Stimulated activated memory B cell treated with anti-CD40 and anti-IgM and Interleukin-4, amounts not matched to agents 10 μg/mL and 1 μg/mL and 100 μg/mL, for 72 hours (primary cell): ENCODE data around the gene NRIP1.
"Not testable (repeated sequence)": the region's sequence is repeated elsewhere in the genome, so short reads cannot be mapped to it uniquely, and the experiment has no call there.

Source experiments
- ATAC-seq: fragments of 150-1000 bp; cut with Tn5 transposase; 2 replicates; pipeline ENCODE4 v1.10.0; 2021
- H3K27ac Mint-ChIP-seq: one replicate; pipeline ENCODE4 v1.8.0; 2022; ENCODE audit warnings: mild to moderate bottlenecking, mixed read lengths
- H3K27me3 Mint-ChIP-seq: one replicate; pipeline ENCODE4 v1.8.0; 2022; ENCODE audit warnings: mixed read lengths
- H3K36me3 Mint-ChIP-seq: one replicate; pipeline ENCODE4 v1.8.0; 2022; ENCODE audit warnings: mixed read lengths
- H3K4me1 Mint-ChIP-seq: one replicate; pipeline ENCODE4 v1.8.0; 2022; ENCODE audit warnings: mixed read lengths
- H3K4me3 Mint-ChIP-seq: one replicate; pipeline ENCODE4 v1.8.0; 2022; ENCODE audit warnings: mild to moderate bottlenecking, moderate library complexity, mixed read lengths
- H3K9me3 Mint-ChIP-seq: one replicate; pipeline ENCODE4 v1.8.0; 2022; ENCODE audit warnings: mixed read lengths

The NRIP1 gene

DNA sequence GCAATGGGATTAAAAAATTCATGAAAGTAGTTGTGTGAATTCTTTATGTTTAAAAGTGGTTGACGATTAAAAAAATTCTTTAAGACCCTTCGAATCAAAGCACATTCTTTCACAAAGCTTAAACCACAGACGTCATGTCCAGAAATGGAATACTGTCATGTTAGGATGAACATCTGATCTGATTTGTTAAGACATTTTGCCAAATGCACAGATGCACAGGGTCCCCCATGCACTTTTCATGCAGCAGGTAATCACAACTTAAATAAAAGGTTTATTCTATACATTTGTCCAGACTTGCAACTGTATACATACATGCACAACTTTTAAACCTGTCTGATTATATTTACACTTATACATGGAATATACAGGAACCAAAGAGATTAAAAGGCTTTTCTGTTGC lies 103.3 kb downstream of the NRIP1 start:
- no peak for ATAC-seq
- Mint-ChIP-seq H3K4me3 (no peak overlapping the region), H3K36me3 (peaks cover 12% of the 10 kb centered on the region), H3K4me1 (no peaks in the 10 kb centered on the region), H3K9me3 (no peaks in the 10 kb centered on the region), H3K27ac (no peak overlapping the region), H3K27me3 (no peaks in the 10 kb centered on the region)

DNA sequence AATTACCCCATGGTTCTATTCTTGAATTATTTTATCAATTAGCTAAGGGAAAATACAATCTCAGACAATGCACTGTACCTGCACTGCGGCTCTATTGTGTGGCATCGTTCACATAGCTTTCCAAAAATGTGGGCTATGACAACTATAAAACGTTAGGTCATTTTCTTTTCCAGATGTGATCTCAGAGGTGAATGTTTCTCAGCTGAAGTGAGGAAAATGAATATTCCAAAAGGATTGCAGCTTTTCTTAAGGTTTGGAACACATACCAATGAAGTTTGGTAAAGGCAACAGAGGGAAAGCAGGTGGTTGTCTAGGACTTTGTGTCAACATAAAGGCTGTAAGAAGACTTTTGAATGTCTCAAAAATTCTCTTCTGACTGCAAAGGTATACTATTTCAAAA lies 105.5 kb downstream of the NRIP1 start:
- no peaks in the 10 kb centered on the region for H3K27me3 Mint-ChIP-seq
- H3K4me1 Mint-ChIP-seq, result no peaks in the 10 kb centered on the region
- no peak overlapping the region for H3K27ac Mint-ChIP-seq
- no peak for ATAC-seq
- H3K9me3 Mint-ChIP-seq, result no peaks in the 10 kb centered on the region
- H3K4me3 Mint-ChIP-seq, result no peak overlapping the region
- H3K36me3 Mint-ChIP-seq, result no peaks in the 10 kb centered on the region

DNA sequence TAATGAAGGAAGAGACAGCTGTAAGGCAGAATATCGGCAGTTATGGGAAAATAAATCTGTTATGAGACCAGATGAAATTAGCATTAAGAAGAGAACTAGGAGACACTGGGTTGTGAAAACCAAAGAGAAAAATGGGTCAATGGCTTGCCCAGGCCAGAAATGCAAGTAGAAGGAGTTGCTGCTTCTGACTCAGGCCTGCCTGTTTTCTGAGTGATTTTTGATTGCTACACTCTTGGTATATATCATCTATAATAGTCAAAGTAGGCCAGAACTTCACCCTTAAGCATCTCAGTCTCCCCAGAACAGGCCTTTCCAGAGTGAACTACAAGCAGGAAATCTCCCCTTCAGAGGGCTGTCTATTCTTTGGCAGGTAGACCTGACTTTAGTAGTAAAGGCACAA lies 107.0 kb downstream of the NRIP1 start:
- no peaks in the 10 kb centered on the region for H3K4me1 Mint-ChIP-seq
- H3K27ac Mint-ChIP-seq, result no peak overlapping the region
- no peaks in the 10 kb centered on the region for H3K36me3 Mint-ChIP-seq
- H3K4me3 Mint-ChIP-seq, result no peak overlapping the region
- no peaks in the 10 kb centered on the region for H3K27me3 Mint-ChIP-seq
- no peaks in the 10 kb centered on the region for H3K9me3 Mint-ChIP-seq
- no peak for ATAC-seq

DNA sequence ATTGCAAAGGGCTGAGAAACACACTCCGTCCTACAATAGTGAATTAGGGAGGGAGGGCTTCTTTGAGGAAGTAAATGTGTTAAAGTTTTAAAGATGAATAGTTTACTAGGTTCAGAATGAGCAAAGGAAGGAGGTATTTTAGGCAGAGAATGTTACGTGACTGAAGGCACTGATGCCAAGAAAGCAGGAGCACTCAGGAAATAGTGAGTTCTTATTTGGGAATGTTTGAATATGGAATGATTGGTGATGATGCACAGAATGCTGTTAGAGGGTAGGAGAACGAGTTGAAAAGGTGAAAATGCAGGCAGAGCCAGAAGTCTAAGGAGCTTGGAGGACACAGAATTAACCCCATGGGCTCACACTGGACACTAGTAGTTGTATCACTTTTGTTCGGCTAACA lies 108.0 kb downstream of the NRIP1 start:
- Mint-ChIP-seq H3K4me1 (no peaks in the 10 kb centered on the region), H3K27ac (no peak overlapping the region), H3K27me3 (no peaks in the 10 kb centered on the region), H3K4me3 (no peak overlapping the region), H3K36me3 (no peaks in the 10 kb centered on the region), H3K9me3 (no peaks in the 10 kb centered on the region)
- no peak for ATAC-seq

DNA sequence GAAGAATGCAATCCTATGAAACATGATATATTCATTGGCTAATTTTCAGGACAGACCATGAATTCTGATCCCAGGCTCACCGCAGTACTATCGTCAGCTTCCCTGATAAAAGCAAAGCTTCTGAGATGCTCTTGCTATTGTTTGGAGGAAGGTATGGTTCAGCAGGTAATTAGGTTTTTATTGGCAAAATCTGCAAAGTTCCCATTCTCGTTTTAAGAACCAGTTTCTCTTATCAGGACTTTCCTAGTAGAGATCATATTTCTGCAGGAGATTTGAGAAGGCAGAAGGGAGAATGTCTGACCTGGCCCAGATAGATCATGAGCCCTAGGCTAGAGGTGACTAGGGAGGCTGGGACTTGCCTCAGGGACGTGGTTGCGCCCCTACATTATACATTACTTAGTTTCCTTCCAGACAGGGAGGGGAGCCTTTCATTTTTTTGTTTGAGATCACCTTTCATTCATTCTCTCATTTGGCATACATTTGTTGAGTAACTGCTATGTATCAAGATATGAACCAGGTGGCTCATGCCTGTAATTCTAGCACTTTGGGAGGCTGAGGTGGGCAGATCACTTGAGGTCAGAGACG lies 108.8 kb downstream of the NRIP1 start:
- no peaks in the 10 kb centered on the region for H3K36me3 Mint-ChIP-seq
- no peak overlapping the region for H3K27ac Mint-ChIP-seq
- no peak for ATAC-seq
- no peak overlapping the region for H3K4me3 Mint-ChIP-seq
- H3K9me3 Mint-ChIP-seq, result no peaks in the 10 kb centered on the region
- H3K4me1 Mint-ChIP-seq, result no peaks in the 10 kb centered on the region
- no peaks in the 10 kb centered on the region for H3K27me3 Mint-ChIP-seq

GRCh38 chr21:14952916-14953315 lies 111.9 kb downstream of the NRIP1 start:
- Mint-ChIP-seq H3K27ac (no peak overlapping the region), H3K4me1 (no peaks in the 10 kb centered on the region)

DNA sequence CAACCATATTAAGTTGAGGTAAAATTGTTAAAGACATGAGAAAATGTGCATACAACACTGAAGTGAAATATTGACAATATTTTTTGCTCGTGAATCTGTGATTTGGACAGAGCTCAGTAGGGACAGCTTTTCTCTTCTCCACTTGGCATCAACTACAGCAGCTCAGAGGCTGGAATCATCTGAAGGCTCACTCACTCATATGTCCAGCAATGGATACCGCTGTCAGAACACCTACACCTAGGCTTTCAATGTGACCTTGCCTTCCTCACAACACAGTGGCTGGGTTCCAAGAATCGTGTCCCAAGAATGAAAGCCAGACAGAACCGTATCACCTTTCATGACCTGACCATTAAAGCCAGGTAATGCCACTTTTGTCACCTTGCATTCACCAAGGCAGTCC lies 115.2 kb downstream of the NRIP1 start:
- peaks cover 6% of the 10 kb centered on the region for H3K36me3 Mint-ChIP-seq
- no peak overlapping the region for H3K4me3 Mint-ChIP-seq
- no peaks in the 10 kb centered on the region for H3K4me1 Mint-ChIP-seq
- H3K9me3 Mint-ChIP-seq, result peaks cover 3% of the 10 kb centered on the region
- H3K27ac Mint-ChIP-seq, result no peak overlapping the region
- ATAC-seq, result no peak
- no peaks in the 10 kb centered on the region for H3K27me3 Mint-ChIP-seq

More at GRCh38 chr21:14952916-14953315, 111.9 kb downstream of the NRIP1 start:
- Mint-ChIP-seq H3K36me3 (peaks cover 6% of the 10 kb centered on the region), H3K9me3 (peaks cover 3% of the 10 kb centered on the region), H3K27me3 (no peaks in the 10 kb centered on the region), H3K4me3 (no peak overlapping the region)
- no peak for ATAC-seq

DNA sequence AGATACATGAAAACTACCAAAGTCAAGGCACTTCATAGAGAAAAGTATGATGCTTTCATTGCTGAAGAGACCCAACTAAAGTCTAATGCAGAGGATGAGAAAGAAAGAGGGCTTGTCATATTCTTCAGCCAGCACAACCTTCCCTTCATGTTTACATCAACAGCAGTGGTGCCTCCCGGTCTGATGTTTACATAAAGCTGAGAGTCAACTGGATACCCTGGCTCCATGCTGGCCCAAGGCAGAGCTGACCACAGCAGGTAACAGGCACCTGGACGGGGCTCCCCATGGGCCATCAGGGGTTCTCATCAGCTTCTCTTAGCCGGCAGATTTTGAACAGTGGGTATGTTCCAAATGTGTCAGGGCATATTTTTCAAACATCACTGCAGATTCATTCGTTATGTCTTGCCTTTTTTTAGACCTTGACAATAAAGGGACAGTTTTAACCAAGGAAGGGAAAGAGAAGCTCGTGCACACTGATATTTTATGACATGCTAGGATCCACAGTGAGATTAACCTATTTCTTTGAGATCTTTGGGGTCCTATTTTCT lies 117.1 kb downstream of the NRIP1 start:
- H3K4me1 Mint-ChIP-seq, result no peaks in the 10 kb centered on the region
- no peak for ATAC-seq
- H3K9me3 Mint-ChIP-seq, result peaks cover 3% of the 10 kb centered on the region

DNA sequence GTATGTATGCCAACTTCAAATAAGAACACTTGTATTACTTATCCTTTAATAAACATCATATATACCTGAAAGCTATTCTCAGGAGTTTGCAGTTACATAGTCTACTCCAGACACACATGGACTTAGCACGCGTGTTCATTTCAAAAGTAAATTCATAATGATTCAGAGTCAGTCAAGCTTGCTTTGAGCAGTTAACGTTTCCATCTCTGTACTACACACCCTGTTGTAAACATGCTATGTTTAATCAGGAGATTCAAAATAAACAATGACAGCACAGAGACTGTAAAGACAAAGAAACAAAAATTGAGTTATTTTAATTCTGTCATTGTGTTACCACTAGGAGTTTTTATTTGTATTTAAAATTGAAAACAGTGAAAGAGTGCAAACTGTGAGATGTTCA lies 119.6 kb downstream of the NRIP1 start:
- Mint-ChIP-seq H3K4me3 (no peak overlapping the region), H3K27ac (no peak overlapping the region)
- ATAC-seq, result no peak

More for the DNA sequence above, 117.1 kb downstream of the NRIP1 start:
- Mint-ChIP-seq H3K4me3 (no peak overlapping the region), H3K27me3 (no peaks in the 10 kb centered on the region), H3K27ac (no peak overlapping the region), H3K36me3 (peaks cover 6% of the 10 kb centered on the region)

DNA sequence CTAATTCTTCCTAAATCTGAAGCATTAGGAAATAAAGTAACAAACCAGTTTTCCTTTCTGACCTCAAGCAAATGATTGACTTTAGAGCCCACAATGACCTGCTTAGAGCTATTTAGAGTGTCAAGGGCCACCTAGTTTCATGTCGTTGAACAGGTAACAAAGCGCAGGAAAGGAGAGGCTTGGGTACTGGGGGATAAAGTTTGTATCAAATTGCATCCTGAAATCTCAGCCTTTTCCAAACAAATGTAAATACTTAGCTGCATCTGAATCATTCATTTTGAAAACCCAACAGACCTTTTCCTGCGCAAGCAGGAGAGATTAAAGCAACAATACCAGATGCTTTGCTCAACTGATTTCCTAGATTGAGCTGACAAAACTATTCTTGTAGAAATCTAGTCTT lies 121.2 kb downstream of the NRIP1 start:
- no peaks in the 10 kb centered on the region for H3K4me1 Mint-ChIP-seq
- ATAC-seq, result no peak
- peaks cover 2% of the 10 kb centered on the region for H3K36me3 Mint-ChIP-seq
- H3K4me3 Mint-ChIP-seq, result no peak overlapping the region
- peaks cover under 1% of the 10 kb centered on the region for H3K9me3 Mint-ChIP-seq
- no peaks in the 10 kb centered on the region for H3K27me3 Mint-ChIP-seq
- no peak overlapping the region for H3K27ac Mint-ChIP-seq

More for the DNA sequence above, 119.6 kb downstream of the NRIP1 start:
- H3K27me3 Mint-ChIP-seq, result no peaks in the 10 kb centered on the region
- peaks cover 3% of the 10 kb centered on the region for H3K9me3 Mint-ChIP-seq
- peaks cover 6% of the 10 kb centered on the region for H3K36me3 Mint-ChIP-seq
- no peaks in the 10 kb centered on the region for H3K4me1 Mint-ChIP-seq

DNA sequence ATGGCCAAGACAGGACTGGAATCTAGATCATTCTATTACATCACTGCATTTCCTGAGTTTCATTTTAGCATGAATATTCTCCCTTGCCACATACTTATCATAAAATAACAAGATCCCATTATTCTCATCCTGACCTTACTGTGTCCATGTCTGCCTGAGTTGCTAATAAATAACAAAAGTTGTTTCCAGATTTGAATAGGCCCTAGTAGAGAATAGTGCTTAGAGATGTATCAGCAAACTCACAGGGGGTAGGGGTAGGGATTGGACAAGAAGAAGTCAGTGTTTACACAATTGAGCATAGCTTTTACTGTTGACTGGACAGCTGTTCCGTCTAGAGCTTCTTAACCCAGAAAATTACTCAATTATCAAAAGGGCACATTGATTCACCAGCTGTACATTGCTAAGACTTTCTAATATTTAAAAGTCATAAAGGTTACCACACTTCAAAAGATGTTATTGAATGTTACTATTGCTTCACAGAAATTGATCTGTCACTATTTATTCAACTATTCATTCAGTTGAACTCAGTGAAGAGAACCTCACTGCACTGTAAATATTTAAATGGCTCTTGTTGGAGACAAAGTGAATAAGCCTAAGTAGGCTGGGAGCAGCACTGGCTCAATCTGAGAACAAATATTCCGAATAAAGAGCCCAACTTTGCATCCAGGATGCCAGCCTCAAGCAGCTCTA lies 121.9 kb downstream of the NRIP1 start:
- Mint-ChIP-seq H3K9me3 (peaks cover 5% of the 10 kb centered on the region), H3K4me1 (no peaks in the 10 kb centered on the region), H3K27ac (no peak overlapping the region), H3K36me3 (no peaks in the 10 kb centered on the region), H3K27me3 (no peaks in the 10 kb centered on the region), H3K4me3 (no peak overlapping the region)
- no peak for ATAC-seq

GRCh38 chr21:14927324-14927723 lies 137.5 kb downstream of the NRIP1 start:
- H3K27me3 Mint-ChIP-seq, result not testable (repeated sequence)

DNA sequence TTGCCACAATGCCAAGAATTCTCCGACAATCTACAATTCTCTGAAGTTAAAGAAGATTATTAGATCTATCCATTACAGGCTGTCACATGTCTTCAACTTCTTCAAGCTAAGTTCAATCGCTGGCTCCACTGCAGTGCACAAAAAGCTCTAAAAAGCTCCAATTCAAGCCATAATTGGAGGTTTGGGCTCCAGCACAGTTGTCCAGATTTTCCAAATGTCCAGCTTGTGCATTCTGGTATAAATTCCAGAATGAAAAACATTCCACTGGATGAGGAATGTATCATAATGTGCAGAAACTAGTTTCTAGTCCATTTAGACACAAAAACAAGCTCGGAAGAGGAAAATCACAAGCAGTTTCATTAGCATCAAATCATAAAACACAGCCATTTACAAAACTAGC lies 138.6 kb downstream of the NRIP1 start:
- Mint-ChIP-seq H3K4me3 (no peak overlapping the region), H3K36me3 (no peaks in the 10 kb centered on the region), H3K27ac (no peak overlapping the region), H3K4me1 (no peaks in the 10 kb centered on the region), H3K9me3 (no peaks in the 10 kb centered on the region), H3K27me3 (no peaks in the 10 kb centered on the region)
- no peak for ATAC-seq

More at GRCh38 chr21:14927324-14927723, 137.5 kb downstream of the NRIP1 start:
- not testable (repeated sequence) for H3K36me3 Mint-ChIP-seq, H3K27ac Mint-ChIP-seq, ATAC-seq, H3K4me3 Mint-ChIP-seq, H3K9me3 Mint-ChIP-seq, H3K4me1 Mint-ChIP-seq

DNA sequence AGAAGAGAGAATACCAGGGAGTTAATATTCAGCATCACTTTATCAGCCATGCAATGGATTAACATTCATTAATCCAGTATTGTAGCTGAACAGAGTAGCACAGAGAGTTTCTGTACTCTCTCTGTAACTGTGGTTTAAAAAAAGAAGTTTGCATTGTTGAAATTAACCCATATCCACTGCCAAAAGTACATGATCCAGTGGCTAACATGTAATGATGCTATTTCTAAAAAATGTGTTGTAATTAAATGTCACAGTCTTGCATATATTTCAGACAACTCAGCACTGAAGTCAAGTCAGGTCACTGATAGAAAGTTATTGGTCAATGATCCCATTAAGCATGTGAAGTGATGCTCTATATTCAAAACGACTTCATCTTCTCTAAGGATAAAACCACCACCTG lies 141.3 kb downstream of the NRIP1 start:
- H3K4me1 Mint-ChIP-seq, result no peaks in the 10 kb centered on the region
- H3K4me3 Mint-ChIP-seq, result no peak overlapping the region
- ATAC-seq, result no peak
- H3K27me3 Mint-ChIP-seq, result no peaks in the 10 kb centered on the region
- no peak overlapping the region for H3K27ac Mint-ChIP-seq
- H3K36me3 Mint-ChIP-seq, result no peaks in the 10 kb centered on the region
- no peaks in the 10 kb centered on the region for H3K9me3 Mint-ChIP-seq

GRCh38 chr21:14922980-14923379 lies 141.8 kb downstream of the NRIP1 start:
- H3K36me3 Mint-ChIP-seq, result no peaks in the 10 kb centered on the region
- H3K27me3 Mint-ChIP-seq, result no peaks in the 10 kb centered on the region
- H3K9me3 Mint-ChIP-seq, result no peaks in the 10 kb centered on the region
- no peak overlapping the region for H3K4me3 Mint-ChIP-seq
- no peaks in the 10 kb centered on the region for H3K4me1 Mint-ChIP-seq
- ATAC-seq, result no peak
- no peak overlapping the region for H3K27ac Mint-ChIP-seq

DNA sequence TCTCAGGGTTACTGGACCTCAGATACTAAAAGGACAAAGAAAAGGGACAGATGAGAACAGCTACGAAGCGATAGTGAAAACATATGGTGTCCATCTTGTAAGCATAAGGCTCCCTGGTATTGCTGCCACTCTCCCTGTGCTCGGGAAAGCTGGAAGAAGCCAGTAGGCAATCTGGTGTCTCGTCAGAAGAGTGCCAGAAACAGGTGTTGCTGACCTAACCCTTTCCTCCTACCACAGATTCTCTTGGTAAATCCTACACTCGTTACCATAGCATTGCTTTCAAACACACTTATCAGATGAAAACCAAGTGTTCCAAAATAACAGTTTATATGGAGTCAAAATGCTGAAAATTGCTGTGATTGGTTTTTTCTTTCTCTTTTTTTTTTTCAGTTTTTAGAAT lies 146.3 kb downstream of the NRIP1 start:
- H3K27me3 Mint-ChIP-seq, result no peaks in the 10 kb centered on the region
- no peaks in the 10 kb centered on the region for H3K4me1 Mint-ChIP-seq
- no peaks in the 10 kb centered on the region for H3K36me3 Mint-ChIP-seq
- H3K9me3 Mint-ChIP-seq, result no peaks in the 10 kb centered on the region
- ATAC-seq, result no peak
- H3K27ac Mint-ChIP-seq, result no peak overlapping the region
- no peak overlapping the region for H3K4me3 Mint-ChIP-seq
